Measurements from ENCODE around the gene PRM1. TPM values are rescaled to one million over a fixed set of nuclear protein-coding genes. Genes with fewer than 3 reads are reported as not detected.

The PRM1 gene
- total and polyA plus RNA-seq, 2 of the 4 experiments (the other 2 are of a cell fraction), result not detected

- Histone ChIP-seq H3K4me2 (ENCODE audit: low read depth, low read length) (no peak overlapping the region), H3K36me3 (ENCODE audit: control insufficient read depth, insufficient read depth, low read length) (peaks cover 3% of the 10 kb centered on the region; the same call in 1 of the 2 replicates), H2BK5ac (ENCODE audit: low read depth, low read length, poor library complexity, severe bottlenecking) (no peak overlapping the region), H3K9me1 (ENCODE audit: insufficient read depth, low read length) (no peaks in the 10 kb centered on the region), H3K4me1 (ENCODE audit: control insufficient read depth, insufficient read depth, low read length) (peaks cover 10% of the 10 kb centered on the region), H2AK9ac (replicated peaks; ENCODE audit: low read depth, low read length, poor library complexity) (no peak overlapping the region), H3K9me3 (ENCODE audit: control insufficient read depth, insufficient read depth, low read length) (no peaks in the 10 kb centered on the region), H4K5ac (ENCODE audit: low read depth, low read length) (no peak overlapping the region), H2AFZ (replicated peaks; ENCODE audit: low read length, poor library complexity) (no peak overlapping the region), H3K14ac (replicated peaks; ENCODE audit: low read depth, low read length) (no peak overlapping the region), H3K18ac (ENCODE audit: low read depth, low read length) (no peak overlapping the region), H3K23ac (ENCODE audit: low read depth, low read length) (no peak overlapping the region), H2BK120ac (ENCODE audit: low read depth, low read length) (no peak overlapping the region), H3K79me1 (ENCODE audit: low read depth in 1 of 2, low read length in 2 of 2) (peaks cover 0 to 7% of the 10 kb centered on the region in 2 experiments; a peak in 1 of 4 replicates), H3K4me3 (ENCODE audit: insufficient read depth, low read depth, low read length) (no peak overlapping the region), H2AK5ac (ENCODE audit: low read depth, low read length) (0 out of 2 replicates have a peak overlapping the region, but pooled peaks have one; percentile 12), H3K4ac (ENCODE audit: low read depth, low read length) (no peak overlapping the region), H2BK15ac (ENCODE audit: low read depth, low read length) (peak overlapping the region; percentile 21; the same call in 1 of the 3 replicates), H2BK20ac (ENCODE audit: low read depth, low read length) (no peak overlapping the region), H4K91ac (ENCODE audit: insufficient read depth, low read depth, low read length) (no peak overlapping the region), H3K9ac (ENCODE audit: low read depth, low read length) (no peak overlapping the region), H4K20me1 (ENCODE audit: insufficient read depth, low read length) (peaks cover 5% of the 10 kb centered on the region), H4K8ac (ENCODE audit: low read depth in 2 of 2, low read length in 2 of 2) (no peak overlapping the region), H3K56ac (ENCODE audit: extremely low read depth, insufficient read depth, low read length) (no peak overlapping the region), H3K27me3 (ENCODE audit: control insufficient read depth, insufficient read depth, low read length) (peaks cover 11% of the 10 kb centered on the region), H3K27ac (ENCODE audit: insufficient read depth, low read length) (no peak overlapping the region)
- WGBS, 2 experiments (ENCODE audit: extremely low coverage in 2 of 2, insufficient read length in 1 of 2), result 93% methylated on average over 7 of the region's 12 CpGs; no CpG with 5 or more reads in 1 of the 2 experiments
- intact Hi-C loops (cut with micrococcal nuclease), result loop anchor here (10.0 kb wide), 1 partner anchor 125 kb away; no protein-coding TSS in a partner anchor
- in situ Hi-C loops (cut with MboI; ENCODE audit: low sequenced_read_pairs), result loop anchor here (5.0 kb wide), 2 partner anchors 47 to 102 kb away; no protein-coding TSS in a partner anchor
- DNase-seq, result no peak
- BruUV-seq (replicated peaks), result no TSS peak
- CTCF ChIA-PET, result interaction anchor here (1.8 kb wide), 1 partner anchor 97 kb away, joined by 5 read pairs; no protein-coding TSS in a partner anchor
- TF ChIP-seq MXI1 (IDR thresholded peaks at IDR 0.05; ENCODE audit: borderline replicate concordance, low read depth, low read length) (no peak), CTCF (conservative IDR thresholded peaks at IDR 0.05; ENCODE audit: low read depth, low read length) (no peak), CEBPB (IDR thresholded peaks at IDR 0.05; ENCODE audit: low read depth, low read length) (no peak), BHLHE40 (IDR thresholded peaks at IDR 0.05; ENCODE audit: low read depth, low read length) (no peak)
- TF ChIP-seq, protein P1, sequence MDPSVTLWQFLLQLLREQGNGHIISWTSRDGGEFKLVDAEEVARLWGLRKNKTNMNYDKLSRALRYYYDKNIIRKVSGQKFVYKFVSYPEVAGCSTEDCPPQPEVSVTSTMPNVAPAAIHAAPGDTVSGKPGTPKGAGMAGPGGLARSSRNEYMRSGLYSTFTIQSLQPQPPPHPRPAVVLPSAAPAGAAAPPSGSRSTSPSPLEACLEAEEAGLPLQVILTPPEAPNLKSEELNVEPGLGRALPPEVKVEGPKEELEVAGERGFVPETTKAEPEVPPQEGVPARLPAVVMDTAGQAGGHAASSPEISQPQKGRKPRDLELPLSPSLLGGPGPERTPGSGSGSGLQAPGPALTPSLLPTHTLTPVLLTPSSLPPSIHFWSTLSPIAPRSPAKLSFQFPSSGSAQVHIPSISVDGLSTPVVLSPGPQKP (IDR thresholded peaks at IDR 0.05; ENCODE audit: borderline replicate concordance, low read depth, low read length), result no peak
- dilution Hi-C loops (cut with HindIII; ENCODE audit: low sequenced_read_pairs, unreplicated experiment), result no loop called here
- POLR2A ChIA-PET (ENCODE audit: unreplicated experiment), result no interaction called here
- ATAC-seq (ENCODE audit: low read depth), result no peak
Measured at GRCh38 chr16:11259655-11260595, 21.2 kb downstream of the PRM1 start.
